GDM1 (cell line): Measurements from ENCODE around the gene GTF2H2C_2.
"Not testable (repeated sequence)": the region's sequence is repeated elsewhere in the genome, so short reads cannot be mapped to it uniquely, and the experiment has no call there.

ENCODE experiments used
- DNase-seq: peaks from one replicate; lab custom pipeline; 2025; lab: John Stamatoyannopoulos, UW

The GTF2H2C_2 gene

DNA sequence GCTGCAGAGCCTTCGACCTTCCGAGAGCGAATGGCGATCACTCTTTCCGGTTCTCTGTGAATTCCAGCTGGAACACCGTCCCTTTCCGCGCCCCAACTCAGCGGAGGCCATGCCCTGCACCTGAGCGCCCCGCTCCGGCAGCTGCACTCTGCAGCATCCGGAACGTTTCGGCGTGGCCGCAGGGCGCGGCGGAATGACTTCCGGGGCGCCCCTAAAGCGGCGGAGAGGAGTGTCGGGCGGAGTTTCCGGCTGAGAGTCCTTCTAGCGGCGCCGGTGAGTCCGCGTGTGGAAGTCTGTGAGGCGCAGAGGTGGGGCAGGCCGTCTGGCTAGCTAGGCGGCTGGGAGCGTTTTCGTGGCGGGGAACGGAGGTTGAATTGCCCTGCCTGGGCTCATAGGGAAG is at the start of gene GTF2H2C_2:
GTF2H2C_2 (plus strand) TSS at position 252 of the 400 bp plus-strand sequence.
- not testable (repeated sequence) for DNase-seq

DNA sequence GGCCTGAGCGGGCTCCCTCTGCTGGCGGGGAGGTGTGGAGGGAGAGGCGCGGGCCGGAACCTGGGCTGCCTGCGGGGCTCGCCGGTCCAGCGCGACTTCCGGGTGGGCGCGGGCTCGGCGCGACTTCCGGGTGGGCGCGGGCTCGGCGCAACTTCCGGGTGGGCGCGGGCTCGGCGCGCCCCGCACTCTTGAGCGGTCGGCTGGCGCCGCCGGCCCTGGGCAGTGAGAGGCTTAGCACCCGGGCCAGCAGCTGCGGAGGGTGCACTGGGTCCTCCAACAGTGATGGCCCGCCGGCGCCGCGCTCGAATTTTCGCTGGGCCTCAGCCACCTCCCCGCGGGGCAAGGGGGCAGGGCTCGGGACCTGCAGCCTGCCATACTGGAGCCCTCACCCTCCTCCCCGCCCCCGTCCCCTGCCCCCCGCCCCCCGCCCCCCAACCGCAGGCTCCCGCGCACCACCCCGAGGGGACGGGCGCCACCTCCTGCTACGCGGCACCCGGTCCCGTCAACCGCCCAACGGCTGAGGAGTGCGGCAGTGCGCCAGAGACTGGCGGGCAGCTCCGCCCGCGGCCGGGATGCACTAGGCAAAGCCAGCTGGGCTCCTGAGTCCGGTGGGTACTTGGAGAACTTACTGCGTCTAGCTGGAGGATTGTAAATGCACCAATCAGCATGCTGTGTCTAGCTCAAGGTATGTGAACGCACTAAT is 14.0 kb upstream of the GTF2H2C_2 start:
- not testable (repeated sequence) for DNase-seq

DNA sequence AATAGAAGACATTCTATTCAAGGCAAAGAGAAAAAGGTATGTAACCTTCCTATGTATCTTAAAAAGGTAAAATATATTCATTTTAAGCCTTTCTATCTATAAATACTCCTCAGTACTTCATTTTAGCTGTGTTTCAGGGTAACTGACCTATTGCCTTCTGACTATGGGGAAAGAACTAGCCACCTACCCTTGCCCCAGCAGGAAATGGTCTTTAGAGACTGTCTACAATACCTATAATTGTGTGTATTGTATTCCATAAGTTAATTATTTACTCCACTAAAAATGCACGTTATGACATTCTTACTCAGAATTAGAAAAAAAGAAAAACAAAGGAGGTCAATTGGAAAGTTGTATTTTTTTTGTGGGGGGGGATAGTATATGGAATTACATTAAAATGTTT is 6.2 kb downstream of the GTF2H2C_2 start:
- not testable (repeated sequence) for DNase-seq

DNA sequence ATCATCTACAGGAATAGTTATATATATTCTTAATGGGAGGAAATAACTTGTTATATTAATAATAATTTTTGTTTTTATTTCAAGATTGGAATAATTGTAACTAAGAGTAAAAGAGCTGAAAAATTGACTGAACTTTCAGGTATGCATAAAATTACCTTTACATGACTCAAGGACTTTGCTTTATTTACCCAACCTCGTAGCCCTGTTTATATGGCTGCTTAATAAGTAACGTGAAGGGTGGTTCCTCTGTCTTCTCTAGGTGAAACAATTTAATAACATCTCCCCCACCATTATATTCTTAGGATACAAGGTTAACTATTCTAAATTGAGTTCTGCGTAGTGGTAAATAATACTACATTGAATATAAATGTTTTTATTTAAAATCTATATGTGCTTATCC is 8.0 kb downstream of the GTF2H2C_2 start:
- not testable (repeated sequence) for DNase-seq

DNA sequence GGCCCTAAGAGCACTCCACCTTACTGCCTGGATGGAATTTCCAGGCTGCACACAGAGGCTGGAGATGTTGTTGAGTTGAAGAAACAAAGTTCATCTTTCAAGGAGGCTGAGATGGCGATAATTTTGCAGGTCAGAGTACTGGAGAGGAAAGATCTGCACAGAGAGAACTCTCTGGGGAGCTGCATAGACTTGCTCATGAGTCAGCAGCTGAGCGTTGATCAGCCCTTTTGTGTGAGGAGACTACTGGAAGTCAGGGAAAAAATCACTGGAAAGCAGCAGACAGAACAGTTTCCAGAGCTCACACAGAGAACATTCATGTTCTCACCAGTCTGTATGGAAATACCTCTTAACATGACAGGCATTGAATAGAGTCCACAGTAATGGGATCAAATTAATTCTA is 23.4 kb downstream of the GTF2H2C_2 start:
- DNase-seq, result not testable (repeated sequence)

DNA sequence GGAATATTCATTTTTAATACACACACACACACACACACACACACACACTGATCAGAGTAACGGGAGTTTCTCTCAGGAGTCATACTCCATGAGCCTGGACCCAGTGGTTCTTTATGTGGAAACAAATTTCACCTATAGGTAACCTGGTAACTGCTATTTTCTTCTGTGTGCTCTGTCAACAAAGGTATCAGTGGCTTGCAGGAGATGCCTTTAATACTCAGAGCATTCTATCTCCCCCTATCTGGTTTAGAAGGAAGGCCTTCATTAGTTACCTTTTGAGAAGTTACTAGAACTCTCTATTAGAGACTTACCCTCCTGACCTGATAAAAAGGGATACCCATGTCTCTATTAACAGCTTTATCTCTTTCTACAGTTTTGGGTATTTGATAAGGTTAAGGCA is 34.4 kb downstream of the GTF2H2C_2 start:
- not testable (repeated sequence) for DNase-seq

DNA sequence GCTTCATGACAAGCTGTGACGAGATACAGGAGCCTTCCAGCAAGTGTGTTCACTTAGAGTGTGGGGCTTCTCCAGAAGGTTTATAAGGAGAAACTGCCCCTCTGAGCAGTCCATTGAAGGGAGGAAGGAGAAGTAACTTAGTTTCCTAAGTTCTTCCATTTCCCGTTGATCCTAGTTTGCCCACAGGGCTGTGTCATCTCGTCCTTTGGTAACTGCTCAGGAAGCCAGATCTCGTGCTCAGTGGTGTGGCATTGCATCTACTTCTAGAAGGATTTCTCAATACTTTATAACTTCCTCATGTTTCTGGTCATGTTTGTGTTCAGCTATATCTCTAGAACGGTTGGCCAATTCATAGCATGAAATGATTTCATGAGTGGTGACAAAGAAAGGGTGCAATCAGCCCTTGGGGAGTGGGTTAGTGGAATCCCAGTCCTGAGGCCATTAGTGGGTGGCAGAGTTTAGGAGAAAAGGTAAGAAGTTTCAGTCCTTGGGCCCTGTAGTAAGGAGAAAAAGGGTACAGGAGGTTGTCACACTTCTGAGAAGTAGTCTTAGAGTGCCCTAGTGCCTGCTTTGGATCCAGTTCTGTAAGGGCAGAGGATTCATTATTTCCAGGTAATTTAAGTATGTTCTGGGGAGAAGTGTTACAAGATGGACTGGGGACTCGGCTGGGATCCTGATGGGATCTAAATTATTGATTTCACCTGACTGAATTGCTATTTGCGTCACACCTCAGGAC is 36.2 kb downstream of the GTF2H2C_2 start:
- not testable (repeated sequence) for DNase-seq

DNA sequence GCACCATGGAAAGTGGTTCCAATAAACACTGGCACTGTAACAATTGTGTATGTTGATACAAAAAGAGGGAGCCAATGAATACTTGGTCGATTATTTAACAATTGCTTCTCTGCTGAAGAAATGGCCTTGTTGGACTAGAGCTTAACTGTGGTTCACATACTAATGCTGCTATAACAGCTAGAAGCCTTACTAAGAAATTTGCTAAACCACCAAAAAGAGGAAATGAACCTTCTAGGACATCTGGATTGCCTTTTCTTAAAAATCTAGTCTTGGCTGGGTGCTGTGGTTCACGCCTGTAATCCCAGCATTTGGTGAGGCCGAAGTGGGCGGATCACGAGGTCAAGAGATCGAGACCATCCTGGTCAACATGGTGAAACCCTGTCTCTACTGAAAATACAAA is 41.9 kb downstream of the GTF2H2C_2 start:
- DNase-seq, result not testable (repeated sequence)

DNA sequence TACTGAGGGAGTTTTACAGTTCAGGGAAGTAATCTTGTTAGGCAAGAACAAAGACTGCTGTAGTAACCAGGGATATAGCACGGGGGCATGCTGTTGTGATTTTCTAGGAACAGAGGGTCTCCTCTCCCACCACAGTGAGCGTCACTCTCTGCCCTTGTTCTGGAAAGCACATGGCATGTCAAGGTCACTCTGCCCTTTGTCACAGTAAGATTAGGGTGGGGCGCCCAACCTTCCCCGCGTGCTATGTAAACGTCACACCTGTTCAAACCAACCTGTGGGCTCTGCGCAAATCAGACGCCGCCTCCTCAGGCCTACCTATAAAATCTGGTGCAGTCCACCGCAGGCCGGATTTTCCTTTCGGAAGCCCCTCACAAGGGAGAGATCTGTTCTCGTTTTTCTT is 44.0 kb downstream of the GTF2H2C_2 start:
- not testable (repeated sequence) for DNase-seq

DNA sequence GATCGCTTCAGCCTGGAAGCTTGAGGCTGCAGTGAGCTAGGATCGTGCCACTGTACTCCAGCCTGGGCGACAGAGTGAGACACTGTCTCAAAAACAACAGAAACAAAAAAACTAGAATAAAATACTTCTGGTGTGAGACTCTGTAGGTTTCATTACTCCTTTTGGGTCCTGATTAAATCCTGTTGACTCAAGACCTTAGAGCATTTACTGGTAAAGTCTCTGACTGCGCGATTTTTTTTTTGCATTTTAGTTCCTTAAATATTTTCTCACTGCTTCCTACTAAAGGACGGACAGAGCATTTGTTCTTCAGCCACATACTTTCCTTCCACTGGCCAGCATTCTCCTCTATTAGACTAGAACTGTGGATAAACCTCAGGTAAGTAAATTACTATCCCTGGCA is 46.8 kb downstream of the GTF2H2C_2 start:
- DNase-seq, result not testable (repeated sequence)

DNA sequence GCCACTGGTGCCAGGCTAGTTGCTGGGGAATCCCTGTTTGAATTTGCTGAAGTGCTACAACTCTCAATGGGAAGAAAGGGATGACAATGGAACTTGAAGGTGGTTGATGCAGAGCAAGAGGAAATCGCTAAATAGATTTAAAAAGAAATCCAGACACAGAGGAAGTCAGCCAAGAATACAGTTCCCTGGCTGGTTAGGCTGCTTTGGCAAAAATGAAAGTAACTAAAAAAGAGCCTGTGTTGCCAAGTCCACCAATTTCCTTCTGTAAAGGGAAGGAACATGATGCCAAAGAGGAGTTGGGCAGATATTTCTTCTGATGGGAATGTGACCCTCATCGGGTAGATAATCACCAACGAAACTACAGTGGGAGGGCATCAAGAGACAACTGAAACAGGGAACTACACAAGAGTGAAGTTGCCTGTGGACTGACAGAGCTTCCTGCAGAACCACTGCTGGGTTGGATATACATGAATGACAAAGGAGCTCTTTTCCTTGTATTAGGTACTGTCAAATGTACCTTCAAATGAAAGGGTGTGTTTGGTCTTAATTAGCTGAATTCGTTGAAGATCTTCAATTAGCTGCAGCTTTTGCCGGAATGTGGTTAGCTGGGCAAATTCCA is 49.0 kb downstream of the GTF2H2C_2 start:
- DNase-seq, result not testable (repeated sequence)

DNA sequence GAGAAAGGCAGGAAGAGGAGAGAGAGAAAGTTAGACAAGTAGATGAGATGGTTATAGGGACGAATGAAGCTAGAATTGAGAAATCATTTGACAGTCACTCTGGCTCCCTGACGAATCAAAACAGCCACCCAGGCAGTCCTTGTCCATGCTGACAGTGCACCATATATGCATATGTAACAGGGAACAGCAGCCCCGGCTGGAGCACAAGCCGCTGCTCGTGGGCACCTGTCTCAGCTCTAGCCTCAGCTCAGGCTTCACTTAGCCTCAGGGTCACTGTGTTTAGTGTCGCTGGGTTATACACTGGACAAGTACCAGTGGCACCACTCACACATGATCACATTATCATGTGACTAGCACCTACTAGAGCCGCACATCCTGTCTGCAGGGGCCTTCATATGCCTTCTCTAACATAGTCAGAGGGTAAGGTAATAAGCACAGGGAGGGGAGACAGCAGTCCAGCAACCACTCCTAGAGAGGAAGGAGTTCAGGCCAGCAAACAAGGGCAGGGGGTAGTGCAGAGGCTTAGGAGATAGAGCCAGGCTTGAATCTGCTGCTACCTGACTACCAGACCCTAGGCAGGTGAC is 54.9 kb downstream of the GTF2H2C_2 start:
- not testable (repeated sequence) for DNase-seq
